GM23248 (cell line): ENCODE data around the gene TIMM10B. TPM values are rescaled to one million over a fixed set of nuclear protein-coding genes. Genes with fewer than 3 reads are reported as not detected.

Experiments used
- DNase-seq: peaks from one replicate; pipeline ENCODE4 v3.0.0-alpha.2; 2015
- H2AFZ ChIP-seq: fragments of 200-600 bp; sonication (generic); 2 replicates; pipeline ENCODE4 v1.6.1; 2016; ENCODE audit warnings: antibody characterized with exemption
- H3F3A ChIP-seq: fragments of 200-600 bp; sonication (generic); 2 replicates; pipeline ENCODE4 v1.6.1; 2016; ENCODE audit warnings: mild to moderate bottlenecking, antibody characterized with exemption, mixed run types; ENCODE audit not compliant: insufficient read depth
- H3K27ac ChIP-seq: fragments of 200-600 bp; sonication (generic); 2 replicates; pipeline ENCODE4 v1.5.1; 2016; ENCODE audit warnings: mild to moderate bottlenecking
- H3K27me3 ChIP-seq: fragments of 200-600 bp; sonication (generic); replicated peaks from 2 replicates; pipeline ENCODE4 v1.6.1; 2016; ENCODE audit warnings: mild to moderate bottlenecking; ENCODE audit not compliant: insufficient read depth
- H3K36me3 ChIP-seq: fragments of 200-600 bp; sonication (generic); 2 replicates; pipeline ENCODE4 v1.6.1; 2016; ENCODE audit warnings: low read depth, mild to moderate bottlenecking
- H3K4me1 ChIP-seq: fragments of 200-600 bp; sonication (generic); 2 replicates; pipeline ENCODE4 v1.6.1; 2016; ENCODE audit warnings: mild to moderate bottlenecking; ENCODE audit not compliant: insufficient read depth
- H3K4me2 ChIP-seq: fragments of 200-600 bp; sonication (generic); one replicate; pipeline ENCODE4 v1.6.1; 2016; ENCODE audit warnings: mild to moderate bottlenecking; ENCODE audit not compliant: unreplicated experiment
- H3K4me3 ChIP-seq: fragments of 200-600 bp; sonication (generic); 2 replicates; pipeline ENCODE4 v1.5.1; 2016; ENCODE audit warnings: mild to moderate bottlenecking
- H3K79me2 ChIP-seq: fragments of 200-600 bp; sonication (generic); 2 replicates; pipeline ENCODE4 v1.6.1; 2016; ENCODE audit warnings: mild to moderate bottlenecking; ENCODE audit not compliant: insufficient read depth
- H3K9ac ChIP-seq: fragments of 200-600 bp; sonication (generic); 2 replicates; pipeline ENCODE4 v1.6.1; 2016; ENCODE audit warnings: mild to moderate bottlenecking
- H3K9me2 ChIP-seq: fragments of 200-600 bp; sonication (generic); 2 replicates; pipeline ENCODE4 v1.6.1; 2016; ENCODE audit warnings: mixed run types, mild to moderate bottlenecking, moderate library complexity; ENCODE audit not compliant: insufficient read depth
- H3K9me3 ChIP-seq: fragments of 200-600 bp; sonication (generic); one replicate; pipeline ENCODE4 v1.6.1; 2017; ENCODE audit warnings: low read depth
- H4K20me1 ChIP-seq: fragments of 200-600 bp; sonication (generic); 2 replicates; pipeline ENCODE4 v1.6.0; 2016; ENCODE audit not compliant: insufficient read depth
- EZH2 ChIP-seq: fragments of 200-600 bp; sonication (generic); IDR thresholded peaks from 2 replicates; pipeline ENCODE4 v1.6.1; 2018; ENCODE audit warnings: antibody characterized with exemption, mild to moderate bottlenecking; ENCODE audit not compliant: insufficient read depth, poor library complexity, severe bottlenecking
- EZH2phosphoT487 ChIP-seq: fragments of 200-600 bp; sonication (generic); IDR thresholded peaks from 2 replicates; pipeline ENCODE4 v1.6.1; 2018; ENCODE audit warnings: antibody characterized with exemption, moderate library complexity, mild to moderate bottlenecking, low read depth; ENCODE audit not compliant: insufficient read depth
- WGBS, 2 experiments: methylation state at CpG; one replicate each; pipeline ENCODE4 v1.1.6; 2015 to 2017; ENCODE audit warnings: low lambda C conversion rate in 2 of 2, low coverage in 1 of 2; ENCODE audit errors: missing lambda C conversion rate in 2 of 2; 5-methylcytosine and 5-hydroxymethylcytosine counted together
- in situ Hi-C: fragments of 300-500 bp; cut with MboI; formaldehyde crosslinking; loops from 2 replicates; pipeline ENCODE4 v1.15.0; 2020
- polyA plus RNA-seq: library from polyadenylated mRNA; unstranded; fragments of >200 nt; fragmentation: Nextera tagmentation; extraction: Ambion mirVana; gene quantifications from 2 replicates; pipeline ENCODE4 v1.2.1, GENCODE V29; 2016
- total RNA-seq: library from RNA; depleted of rRNA; stranded (reverse); fragments of >200 nt; shearing (Covaris generic); gene quantifications from 2 replicates; pipeline ENCODE4 v1.2.3, GENCODE V29; 2014; rRNA removed

The TIMM10B gene
- 31.7 and 43.8 TPM in 2 replicates for total RNA-seq
- 35.0 and 35.4 TPM in 2 replicates for polyA plus RNA-seq

- no peaks in the 10 kb centered on the region for H3K27me3 ChIP-seq
- H3K79me2 ChIP-seq: peaks cover 81% of the 10 kb centered on the region
Measured at GRCh38 chr11:6481012-6481923, at the start of gene TIMM10B, which contains the start of gene ARFIP2. TIMM10B (plus strand) TSS chr11:6481501; CDS start chr11:6481517, 16 bp downstream. ARFIP2 (minus strand) TSS chr11:6481331; CDS start chr11:6480421, 910 bp downstream.

GRCh38 chr11:6431861-6432260 is 49.4 kb upstream of the TIMM10B start:
- Histone ChIP-seq H3K9me2 (no peaks in the 10 kb centered on the region), H3K36me3 (no peaks in the 10 kb centered on the region), H2AFZ (no peak overlapping the region), H3K79me2 (no peaks in the 10 kb centered on the region), H3K27me3 (no peaks in the 10 kb centered on the region), H3K9me3 (no peaks in the 10 kb centered on the region), H3K9ac (no peak overlapping the region), H3K4me3 (no peak overlapping the region), H3K4me2 (no peak overlapping the region), H3K4me1 (no peaks in the 10 kb centered on the region), H4K20me1 (no peaks in the 10 kb centered on the region), H3K27ac (no peak overlapping the region), H3F3A (peaks cover 8% of the 10 kb centered on the region; the same call in 1 of the 2 replicates)
- no peak for TF ChIP-seq EZH2phosphoT487
- no peak for TF ChIP-seq EZH2
- 13 to 31% methylated on average over 3 of the region's 3 CpGs for WGBS, 2 experiments
- peak; percentile 94 for DNase-seq
- in situ Hi-C loops: no loop called here

More at GRCh38 chr11:6481012-6481923, at the start of gene TIMM10B, which contains the start of gene ARFIP2:
- Histone ChIP-seq H3K36me3 (peaks cover 27% of the 10 kb centered on the region; the same call in 1 of the 2 replicates), H3F3A (no peaks in the 10 kb centered on the region; the same call in none of the 2 replicates), H3K9ac (peak within 1 kb of the TSS; percentile 100), H3K4me3 (peak within 1 kb of the TSS; percentile 96), H4K20me1 (no peaks in the 10 kb centered on the region), H3K9me3 (no peaks in the 10 kb centered on the region), H3K4me2 (peak within 1 kb of the TSS; percentile 94), H3K27ac (peak within 1 kb of the TSS; percentile 94), H2AFZ (peak within 1 kb of the TSS; percentile 77), H3K4me1 (peaks cover 19% of the 10 kb centered on the region), H3K9me2 (no peaks in the 10 kb centered on the region)
- in situ Hi-C loops: no loop called here
- no peak for TF ChIP-seq EZH2phosphoT487
- TF ChIP-seq EZH2: no peak
- 1 to 2% methylated on average over 64 to 66 of the region's 66 CpGs for WGBS, 2 experiments
- peak; percentile 100 for DNase-seq

DNA sequence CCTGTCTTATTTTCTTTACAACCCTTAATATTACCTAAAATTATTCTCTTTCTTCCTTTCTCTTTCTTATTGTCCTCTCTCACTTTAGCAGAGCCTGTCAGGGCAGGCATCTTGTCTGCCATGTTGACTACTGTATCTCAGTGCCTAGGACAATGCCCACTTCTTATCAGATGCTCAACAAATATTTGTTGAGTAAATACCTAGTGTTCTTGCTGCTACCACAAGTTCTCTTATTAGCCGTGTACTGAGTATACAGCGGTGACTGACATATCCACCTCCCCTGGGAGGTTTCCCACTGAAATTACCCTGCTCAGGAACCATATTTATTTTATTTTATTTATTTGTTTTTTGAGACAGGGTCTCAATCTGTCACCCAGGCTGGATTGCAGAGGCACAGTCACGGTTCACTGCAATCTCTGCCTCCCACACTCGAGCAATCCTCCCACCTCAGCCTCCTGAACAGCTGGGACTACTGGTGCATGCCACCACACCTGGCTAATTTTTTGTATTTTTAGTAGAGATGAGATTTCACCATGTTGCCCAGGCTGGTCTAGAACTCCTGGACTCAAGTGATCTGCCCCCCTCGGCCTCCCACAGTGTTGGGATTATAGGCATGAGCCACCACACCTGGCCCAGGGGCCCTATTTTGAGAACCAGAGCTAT is 47.2 kb upstream of the TIMM10B start:
- peaks cover 8% of the 10 kb centered on the region; the same call in 1 of the 2 replicates for H3F3A ChIP-seq
- TF ChIP-seq EZH2: no peak
- no peak for TF ChIP-seq EZH2phosphoT487
- no peak overlapping the region for H3K9ac ChIP-seq
- no peaks in the 10 kb centered on the region for H3K9me3 ChIP-seq
- no peak overlapping the region for H3K4me2 ChIP-seq
- H3K27ac ChIP-seq: no peak overlapping the region
- in situ Hi-C loops: no loop called here
- no peaks in the 10 kb centered on the region for H3K79me2 ChIP-seq
- no peaks in the 10 kb centered on the region for H3K9me2 ChIP-seq
- no peaks in the 10 kb centered on the region for H3K36me3 ChIP-seq
- no peaks in the 10 kb centered on the region for H3K4me1 ChIP-seq
- no peak overlapping the region for H3K4me3 ChIP-seq
- DNase-seq: no peak
- H4K20me1 ChIP-seq: no peaks in the 10 kb centered on the region
- WGBS, 2 experiments: 57 to 65% methylated on average over 5 of the region's 5 CpGs
- no peak overlapping the region for H2AFZ ChIP-seq
- H3K27me3 ChIP-seq: no peaks in the 10 kb centered on the region

- Histone ChIP-seq H3K9ac (no peak overlapping the region), H3K4me2 (no peak overlapping the region), H3K27me3 (no peaks in the 10 kb centered on the region), H3K4me1 (no peaks in the 10 kb centered on the region), H3K79me2 (no peaks in the 10 kb centered on the region), H3F3A (0 out of 2 replicates have a peak, but pooled peaks cover 5% of the 10 kb centered on the region), H3K36me3 (no peaks in the 10 kb centered on the region), H3K9me3 (no peaks in the 10 kb centered on the region), H2AFZ (no peak overlapping the region), H4K20me1 (no peaks in the 10 kb centered on the region), H3K4me3 (no peak overlapping the region), H3K27ac (no peak overlapping the region), H3K9me2 (no peaks in the 10 kb centered on the region)
- in situ Hi-C loops: no loop called here
- 88 to 94% methylated on average over 12 of the region's 12 CpGs for WGBS, 2 experiments
- no peak for DNase-seq
- TF ChIP-seq EZH2phosphoT487 (no peak), EZH2 (no peak)
Measured at GRCh38 chr11:6437423-6437822, 43.9 kb upstream of the TIMM10B start.
